ENCODE measurements around the gene ZNF415. TPM values are rescaled to one million over a fixed set of nuclear protein-coding genes. Genes with fewer than 3 reads are reported as not detected.
"Not testable (repeated sequence)": the region's sequence is repeated elsewhere in the genome, so short reads cannot be mapped to it uniquely, and the experiment has no call there.

The ZNF415 gene
- total RNA-seq, 4 donors from 2014 or later: 2.0 to 8.3 (median 5.2) TPM

GRCh38 chr19:53140351-53140750 lies 7.6 kb upstream of the ZNF415 start:
- Histone ChIP-seq H3K36me3 (peaks cover 35% of the 10 kb centered on the region), H3K9me3 (peaks cover 71% of the 10 kb centered on the region), H3K4me1 (no peaks in the 10 kb centered on the region), H3K27me3 (no peaks in the 10 kb centered on the region), H3K4me3 (no peak overlapping the region), H3K27ac (no peak overlapping the region)
- TF ChIP-seq CTCF (IDR thresholded peaks at IDR 0.05): no peak
- TF ChIP-seq EP300 (IDR thresholded peaks at IDR 0.05): no peak
- TF ChIP-seq POLR2A (IDR thresholded peaks at IDR 0.05): no peak
- TF ChIP-seq POLR2AphosphoS5 (IDR thresholded peaks at IDR 0.05): no peak
- DNase-seq (ENCODE audit: low spot score in 2 of 2): no peak
- 94% methylated on average over 4 of the region's 4 CpGs for WGBS

- H3K9me3 ChIP-seq: peaks cover 44% of the 10 kb centered on the region
- peaks cover 4% of the 10 kb centered on the region for H3K36me3 ChIP-seq
- no peak for DNase-seq (ENCODE audit: low spot score in 2 of 2)
- WGBS: 78% methylated on average over 3 of the region's 3 CpGs
- H3K27ac ChIP-seq: no peak overlapping the region
- H3K4me3 ChIP-seq: no peak overlapping the region
- H3K27me3 ChIP-seq: no peaks in the 10 kb centered on the region
- peaks cover 10% of the 10 kb centered on the region for H3K4me1 ChIP-seq
- TF ChIP-seq CTCF (IDR thresholded peaks at IDR 0.05) (no peak), POLR2A (IDR thresholded peaks at IDR 0.05) (no peak), EP300 (IDR thresholded peaks at IDR 0.05) (no peak), POLR2AphosphoS5 (IDR thresholded peaks at IDR 0.05) (no peak)
Measured at GRCh38 chr19:53136432-53136831, 3.7 kb upstream of the ZNF415 start.

- no peaks in the 10 kb centered on the region for H3K36me3 ChIP-seq
Measured at GRCh38 chr19:53131727-53132126, 983 bp downstream of the ZNF415 start.

GRCh38 chr19:53131085-53131590 lies 1.6 kb downstream of the ZNF415 start:
- no peaks in the 10 kb centered on the region for H3K9me3 ChIP-seq
- TF ChIP-seq POLR2AphosphoS5 (IDR thresholded peaks at IDR 0.05) (no peak), CTCF (IDR thresholded peaks at IDR 0.05) (no peak), EP300 (IDR thresholded peaks at IDR 0.05) (no peak), POLR2A (IDR thresholded peaks at IDR 0.05) (no peak)
- DNase-seq (ENCODE audit: low spot score in 2 of 2): no peak
- WGBS: 86% methylated on average over 4 of the region's 4 CpGs
- peaks cover 14% of the 10 kb centered on the region for H3K4me1 ChIP-seq
- H3K36me3 ChIP-seq: no peaks in the 10 kb centered on the region
- H3K27me3 ChIP-seq: no peaks in the 10 kb centered on the region
- H3K4me3 ChIP-seq: no peak overlapping the region
- H3K27ac ChIP-seq: no peak overlapping the region

More at GRCh38 chr19:53131727-53132126, 983 bp downstream of the ZNF415 start:
- DNase-seq (ENCODE audit: low spot score in 2 of 2): no peak
- TF ChIP-seq CTCF (IDR thresholded peaks at IDR 0.05) (no peak), POLR2A (IDR thresholded peaks at IDR 0.05) (no peak), EP300 (IDR thresholded peaks at IDR 0.05) (no peak), POLR2AphosphoS5 (IDR thresholded peaks at IDR 0.05) (no peak)
- Histone ChIP-seq H3K27ac (no peak overlapping the region), H3K27me3 (no peaks in the 10 kb centered on the region), H3K4me1 (peaks cover 14% of the 10 kb centered on the region), H3K9me3 (no peaks in the 10 kb centered on the region), H3K4me3 (peak overlapping the region; percentile 58)
- WGBS: 37% methylated on average over 6 of the region's 6 CpGs

- WGBS: 81% methylated on average over 7 of the region's 7 CpGs
- Histone ChIP-seq H3K27me3 (no peaks in the 10 kb centered on the region), H3K36me3 (no peaks in the 10 kb centered on the region), H3K9me3 (no peaks in the 10 kb centered on the region), H3K4me1 (peaks cover 14% of the 10 kb centered on the region), H3K27ac (no peak overlapping the region), H3K4me3 (no peak overlapping the region)
- TF ChIP-seq POLR2AphosphoS5 (IDR thresholded peaks at IDR 0.05) (no peak), POLR2A (IDR thresholded peaks at IDR 0.05) (no peak), CTCF (IDR thresholded peaks at IDR 0.05) (no peak), EP300 (IDR thresholded peaks at IDR 0.05) (no peak)
- no peak for DNase-seq (ENCODE audit: low spot score in 2 of 2)
Measured at GRCh38 chr19:53130506-53130905, 2.2 kb downstream of the ZNF415 start.

GRCh38 chr19:53126733-53127526 lies 5.8 kb downstream of the ZNF415 start:
- H3K36me3 ChIP-seq; DNase-seq (ENCODE audit: low spot score in 2 of 2); H3K27ac ChIP-seq; H3K9me3 ChIP-seq; H3K4me3 ChIP-seq; H3K4me1 ChIP-seq; H3K27me3 ChIP-seq: not testable (repeated sequence)
- WGBS: 73% methylated on average over 8 of the region's 15 CpGs
